GM18951 (cell line): ENCODE data around the gene FBXL12.
A peak's percentile ranks its signal among the peaks of the same experiment; 100 is the strongest.
"Not testable (repeated sequence)": the region's sequence is repeated elsewhere in the genome, so short reads cannot be mapped to it uniquely, and the experiment has no call there.

Experiments
- POLR2A ChIP-seq: IDR thresholded peaks from 4 replicates; pipeline ENCODE4 v1.6.1; 2011; ENCODE audit warnings: mild to moderate bottlenecking; ENCODE audit not compliant: insufficient read length, insufficient read depth; ENCODE audit errors: extremely low read depth
- in situ Hi-C: fragments of 300-500 bp; cut with MboI; formaldehyde crosslinking; loops from one replicate; pipeline ENCODE4 v1.12.0; 2022; ENCODE audit warnings: low sequenced_read_pairs, mixed read lengths, inconsistent platforms; ENCODE audit not compliant: unreplicated experiment

Gene FBXL12

GRCh38 chr19:9796113-9796773 is 22.6 kb downstream of the FBXL12 start:
- no peak for TF ChIP-seq POLR2A
- in situ Hi-C loops = loop anchor here (5.0 kb wide), 1 partner anchor 169 kb away; no protein-coding TSS in a partner anchor

- TF ChIP-seq POLR2A = no peak
- in situ Hi-C loops = no loop called here
Measured at GRCh38 chr19:9793071-9793591, 25.7 kb downstream of the FBXL12 start.

- no peak for TF ChIP-seq POLR2A
- in situ Hi-C loops = no loop called here
Measured at GRCh38 chr19:9792206-9793070, 26.4 kb downstream of the FBXL12 start.

- in situ Hi-C loops = no loop called here
- TF ChIP-seq POLR2A = no peak
Measured at GRCh38 chr19:9791552-9792205, 27.2 kb downstream of the FBXL12 start.

GRCh38 chr19:9791073-9791367 is 27.9 kb downstream of the FBXL12 start:
- in situ Hi-C loops = not testable (repeated sequence)

- in situ Hi-C loops = not testable (repeated sequence)
Measured at GRCh38 chr19:9789579-9789978, 29.3 kb downstream of the FBXL12 start.

GRCh38 chr19:9789066-9789465 is 29.8 kb downstream of the FBXL12 start:
- no peak for TF ChIP-seq POLR2A
- in situ Hi-C loops = no loop called here

GRCh38 chr19:9788604-9789003 is 30.3 kb downstream of the FBXL12 start:
- in situ Hi-C loops = not testable (repeated sequence)

GRCh38 chr19:9786819-9787218 is 32.1 kb downstream of the FBXL12 start:
- no peak for TF ChIP-seq POLR2A
- in situ Hi-C loops = no loop called here

- no peak for TF ChIP-seq POLR2A
- in situ Hi-C loops = no loop called here
Measured at GRCh38 chr19:9786342-9786741, 32.5 kb downstream of the FBXL12 start.

GRCh38 chr19:9785367-9786331 is 33.2 kb downstream of the FBXL12 start:
- TF ChIP-seq POLR2A = peak; percentile 64

GRCh38 chr19:9784163-9784496 is 34.7 kb downstream of the FBXL12 start:
- in situ Hi-C loops = not testable (repeated sequence)

More at GRCh38 chr19:9785367-9786331, 33.2 kb downstream of the FBXL12 start:
- in situ Hi-C loops = no loop called here

GRCh38 chr19:9782338-9782737 is 36.5 kb downstream of the FBXL12 start:
- in situ Hi-C loops = no loop called here
- TF ChIP-seq POLR2A = no peak
